ENCODE measurements around the gene MEG3.

Gene MEG3

DNA sequence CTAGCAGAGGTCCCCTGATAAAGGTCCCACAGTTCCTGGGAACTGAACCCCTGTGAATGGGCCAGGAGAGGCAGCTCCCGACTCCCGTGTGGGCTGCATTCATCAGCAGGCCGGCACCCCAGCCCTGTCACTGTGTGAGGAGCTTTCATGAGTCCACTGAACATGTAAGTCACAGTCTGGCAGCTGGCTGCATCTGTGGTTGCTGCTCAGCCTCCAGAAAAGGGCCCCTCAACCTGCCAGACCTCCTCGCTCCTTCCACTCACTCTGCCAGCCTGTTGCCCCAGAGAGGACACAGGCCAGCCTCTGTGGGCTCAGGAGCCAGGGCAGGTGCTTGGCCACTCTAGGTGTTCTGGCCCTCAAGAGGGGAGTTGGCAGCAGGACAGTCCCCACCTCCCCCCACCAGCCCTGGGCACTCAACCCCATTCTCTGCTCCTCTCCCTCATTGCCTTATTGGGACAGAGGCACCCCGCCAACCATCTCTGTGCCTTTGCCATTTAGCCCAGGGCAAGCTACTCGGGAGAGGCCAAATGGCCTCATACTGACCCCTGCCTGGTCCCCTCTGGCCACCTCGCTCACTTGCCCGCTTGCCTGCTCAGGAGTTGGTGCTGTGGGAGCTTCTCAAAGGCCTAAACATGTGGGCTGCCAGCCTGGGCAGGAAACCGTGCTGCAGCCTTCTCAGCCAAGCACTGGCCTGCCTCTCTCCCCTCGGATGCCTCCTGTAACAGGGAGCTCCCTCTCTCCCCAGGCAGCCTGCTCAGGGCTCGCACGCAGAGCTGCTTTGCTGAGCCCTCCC is 75.7 kb downstream of the MEG3 start:
- no peak for DNase-seq

DNA sequence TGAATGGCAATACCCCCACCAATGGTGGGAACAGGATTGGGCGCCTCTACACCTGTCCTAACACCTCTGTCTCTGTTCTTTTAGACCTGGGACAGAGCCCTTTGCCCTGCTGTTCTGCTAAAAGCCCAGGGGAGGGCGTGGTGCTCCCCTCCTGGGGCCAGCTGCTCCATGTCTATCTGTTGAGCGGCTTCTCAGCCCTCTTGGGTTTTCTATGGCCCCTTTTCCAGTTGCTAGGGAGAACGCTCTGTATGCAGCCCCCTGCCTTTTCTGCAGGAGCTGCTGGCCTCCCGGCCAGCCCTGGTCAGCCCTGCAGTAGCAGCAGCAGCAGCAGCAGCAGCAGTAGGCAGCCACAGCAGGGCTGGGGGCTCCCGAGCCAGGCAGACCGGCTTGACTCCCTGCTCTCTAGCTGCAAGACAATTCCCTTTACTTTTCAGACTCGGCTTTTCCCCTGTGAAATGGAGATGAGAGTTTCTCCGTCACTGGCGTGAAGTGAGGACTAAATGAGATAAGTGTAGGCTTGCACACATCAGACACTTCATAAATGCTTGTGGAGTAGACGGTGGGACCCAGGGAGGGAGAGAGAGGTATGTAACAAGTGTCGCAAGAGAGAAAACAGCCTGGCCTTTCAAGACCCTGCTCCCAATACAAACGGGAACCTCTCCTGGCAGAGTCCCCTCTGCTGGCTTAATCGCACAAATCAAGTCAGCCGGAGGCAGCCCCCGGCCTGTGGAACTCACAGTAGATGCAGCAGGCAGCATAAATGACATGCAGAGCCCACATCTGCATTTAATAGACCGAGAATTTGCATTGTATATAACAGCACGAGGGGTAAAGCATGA is 76.6 kb downstream of the MEG3 start:
- no peak for DNase-seq

DNA sequence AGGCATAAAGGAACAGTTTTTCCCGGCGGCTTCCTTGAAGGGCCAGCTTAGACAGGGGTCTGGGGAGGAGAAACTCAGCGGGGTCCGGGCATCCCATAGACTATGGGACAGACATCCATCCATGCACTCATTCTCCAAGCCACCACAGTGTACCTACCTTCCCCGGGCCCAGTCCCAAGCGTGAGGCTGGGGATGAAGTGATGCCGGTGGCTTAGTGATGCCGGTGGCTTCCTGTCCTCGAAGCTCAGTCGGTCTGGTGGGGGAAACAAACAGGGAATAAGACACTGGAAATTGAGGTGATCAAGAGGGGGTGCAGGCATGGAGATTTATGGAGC is 77.2 kb downstream of the MEG3 start:
- DNase-seq, result no peak

DNA sequence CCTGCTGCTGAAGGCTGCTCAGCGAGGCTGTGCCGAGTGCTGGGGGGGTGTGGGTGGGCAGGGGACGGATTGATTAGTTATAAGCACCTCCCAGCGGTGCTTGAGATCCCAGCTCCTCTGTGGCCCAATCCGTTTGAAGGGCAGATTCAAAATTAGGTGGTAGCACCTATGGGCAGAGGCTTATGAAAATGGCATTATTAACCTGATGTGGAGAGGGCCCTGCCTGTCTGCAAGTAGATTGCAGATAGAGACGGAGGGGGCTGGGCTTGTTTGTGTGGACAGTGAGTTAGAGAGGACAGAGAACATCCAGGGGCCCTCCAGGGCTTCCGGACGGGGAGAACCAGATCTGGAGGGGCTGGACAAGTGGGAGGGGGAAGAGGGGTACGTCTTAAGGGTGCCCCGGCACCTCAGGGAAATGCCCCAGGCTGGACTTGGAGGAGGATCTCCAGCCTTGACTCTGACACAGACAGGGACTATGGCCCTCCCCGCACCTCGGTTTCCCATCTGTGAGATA is 77.8 kb downstream of the MEG3 start, which contains the start of gene RTL1:
TSS of gene RTL1 (minus strand) at position 51 of the 514 bp plus-strand sequence. CDS start 18,934 bp downstream, outside the sequence.
- DNase-seq, result no peak

DNA sequence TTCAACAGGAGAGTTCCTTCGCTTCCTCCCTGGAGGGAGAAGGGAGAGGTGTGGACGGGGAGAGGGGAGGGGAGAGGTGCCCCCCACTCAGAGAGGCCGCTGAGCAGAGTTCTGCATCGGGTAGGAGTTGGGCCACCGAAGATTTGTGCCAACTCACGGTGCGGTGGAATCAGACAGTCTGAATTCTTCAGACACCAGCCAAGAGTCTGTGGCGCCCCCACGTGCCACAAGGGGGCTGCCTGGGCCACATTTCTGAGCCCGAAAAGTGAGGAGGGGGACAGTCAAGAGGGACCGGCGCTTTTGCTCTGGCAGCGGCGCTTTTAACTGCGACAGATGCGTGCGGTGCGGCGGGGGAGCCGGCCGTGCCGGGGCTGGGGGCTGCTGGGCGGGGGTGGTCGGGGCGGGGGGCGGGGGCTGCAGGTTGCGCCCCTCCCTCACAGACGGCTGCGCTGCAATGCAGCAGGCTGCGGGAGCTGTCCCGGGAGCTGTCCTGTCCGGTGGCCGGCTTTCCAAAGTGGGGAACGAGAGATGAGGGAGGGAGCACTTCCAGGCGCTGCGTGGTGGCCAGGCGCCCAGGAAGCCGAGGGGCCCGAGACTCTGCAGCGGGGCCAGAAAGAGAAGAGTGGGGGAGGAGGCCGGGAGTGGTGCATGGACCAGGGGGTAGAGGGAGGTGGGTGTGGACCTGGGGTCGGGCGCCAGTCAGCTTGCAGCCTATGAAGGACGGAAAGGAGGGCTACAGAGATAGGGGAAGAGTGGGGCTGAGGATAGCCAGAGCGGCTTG is 78.6 kb downstream of the MEG3 start:
- DNase-seq, result no peak

DNA sequence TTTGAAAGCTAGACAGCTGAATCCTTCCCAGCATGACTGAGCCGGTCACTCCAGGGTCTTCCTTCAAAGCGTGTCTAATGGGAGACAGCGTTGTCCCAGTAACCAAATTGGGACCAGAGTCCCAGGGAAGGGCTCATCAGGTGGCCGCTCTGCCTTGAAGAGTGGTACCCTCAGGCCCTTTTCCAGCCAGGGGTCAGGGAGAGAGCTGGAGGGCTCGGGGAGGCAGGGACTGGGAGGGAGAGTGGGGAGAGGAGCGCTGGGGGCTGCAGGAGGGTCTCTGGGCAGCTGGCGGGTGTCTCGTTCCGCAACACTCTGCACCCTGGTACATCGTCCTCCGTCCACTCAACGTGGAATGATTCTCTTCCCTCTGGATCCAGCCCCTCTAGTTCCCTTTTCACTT is 79.2 kb downstream of the MEG3 start:
- no peak for DNase-seq

DNA sequence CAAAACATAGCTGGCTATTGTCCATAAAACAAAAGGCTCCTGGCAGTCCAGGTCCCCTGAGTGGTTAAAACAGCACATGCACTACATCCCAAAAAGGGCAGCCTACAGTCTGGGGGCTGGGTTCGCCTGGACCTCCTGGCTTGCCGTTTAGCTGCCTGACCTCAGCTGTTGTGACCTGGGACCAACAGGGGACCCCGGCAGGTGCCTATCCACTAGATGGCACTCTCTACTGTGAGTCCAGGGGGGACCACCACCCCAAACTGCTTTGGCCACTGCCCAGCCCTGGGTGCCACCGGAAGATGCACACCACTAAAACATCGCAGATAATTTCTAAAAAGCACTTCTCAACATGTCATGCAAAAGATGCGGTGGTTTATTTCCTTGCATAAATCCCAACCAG is 80.5 kb downstream of the MEG3 start:
- DNase-seq, result no peak

DNA sequence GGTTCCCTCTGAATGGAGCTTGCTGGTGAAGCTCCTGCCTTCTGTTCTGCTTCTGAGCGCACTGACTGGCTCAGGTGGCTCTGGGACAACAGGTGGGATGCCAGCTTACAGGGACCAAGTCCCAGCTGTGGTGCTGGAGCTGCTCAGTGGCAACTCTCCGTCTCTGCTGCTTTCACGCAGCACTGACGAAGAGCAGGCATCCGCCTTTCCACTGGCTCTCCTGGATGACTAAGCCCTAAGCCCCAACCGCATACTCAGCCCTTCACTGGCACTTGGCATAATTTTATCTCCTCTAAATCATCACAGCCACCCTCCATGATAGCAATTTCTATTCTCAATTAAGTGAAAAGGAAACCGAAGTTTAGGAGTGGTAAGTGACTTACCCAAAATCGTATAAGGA is 81.3 kb downstream of the MEG3 start:
- no peak for DNase-seq

DNA sequence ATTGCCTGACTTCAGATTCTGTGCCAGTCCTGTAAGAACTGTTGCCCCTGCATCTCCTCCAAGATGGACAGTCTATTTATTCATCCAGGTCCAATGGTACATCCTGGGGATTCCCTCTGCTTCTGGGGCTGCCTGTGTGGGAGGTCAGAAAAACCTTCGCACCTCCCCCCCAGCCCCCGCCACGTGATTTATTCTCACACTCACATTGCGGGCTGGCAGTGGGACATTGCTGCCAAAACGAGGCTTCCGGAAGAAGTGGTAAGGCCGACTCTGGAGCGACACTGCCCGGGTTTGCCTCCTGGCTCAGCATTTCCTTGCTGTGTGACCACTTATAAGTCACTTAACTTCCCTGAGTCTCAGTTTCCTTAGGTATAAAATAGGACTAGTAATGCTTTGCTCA is 83.5 kb downstream of the MEG3 start:
- DNase-seq, result no peak

All from CD4-positive, alpha-beta T cell treated with Interferon alpha-2 for 1 hour (primary cell).